GM21447 (cell line): ENCODE results near the gene MEIOSIN.
"Not testable (repeated sequence)": the region's sequence is repeated elsewhere in the genome, so short reads cannot be mapped to it uniquely, and the experiment has no call there.

Source experiments
- ATAC-seq: cut with Tn5 transposase; IDR thresholded peaks from one replicate; pipeline ENCODE4 v1.9.1; 2021; ENCODE audit not compliant: unreplicated experiment

MEIOSIN gene

DNA sequence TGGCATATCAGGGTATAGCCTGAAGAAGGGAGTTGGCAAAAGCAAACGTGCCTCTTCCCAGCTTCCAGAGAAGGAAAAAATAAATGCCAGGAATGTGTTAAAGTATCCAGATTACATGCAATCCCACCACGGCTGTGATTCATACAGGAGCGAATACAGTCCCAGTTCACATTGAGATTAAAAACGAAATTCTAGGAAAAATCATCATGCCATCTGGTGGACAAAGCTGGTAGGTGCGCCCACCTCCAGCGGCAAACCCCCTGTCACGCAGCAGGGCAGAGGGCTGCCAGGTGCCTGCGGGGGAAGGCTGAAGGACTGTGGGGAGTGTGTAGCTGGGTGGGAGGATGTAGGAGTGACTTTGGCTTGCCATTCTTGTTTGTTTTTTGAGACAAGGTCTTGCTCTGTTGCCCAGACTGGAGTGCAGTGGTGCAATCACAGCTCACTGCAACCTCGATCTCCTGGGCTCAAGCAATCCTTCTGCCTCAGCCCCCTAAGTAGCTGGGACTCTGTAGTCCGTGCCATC, 65.8 kb downstream of the MEIOSIN start:
- no peak for ATAC-seq

DNA sequence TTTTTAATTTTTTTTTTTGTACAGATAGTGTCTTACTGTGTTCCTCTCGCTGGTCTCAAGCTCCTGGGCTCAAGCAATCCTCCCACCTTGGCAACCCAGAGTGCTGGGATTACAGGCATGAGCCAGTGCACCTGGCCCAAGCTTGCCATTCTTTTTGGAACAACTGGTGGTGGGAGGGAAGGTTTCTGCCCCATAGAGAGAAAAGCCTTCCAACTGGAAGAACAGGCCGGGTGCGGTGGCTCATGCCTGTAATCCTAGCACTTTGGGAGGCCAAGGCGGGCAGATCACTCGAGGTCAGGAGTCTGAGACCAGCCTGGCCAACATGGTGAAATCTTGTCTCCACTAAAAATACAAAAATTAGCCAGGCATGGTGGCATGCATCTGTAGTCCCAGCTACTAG, 66.3 kb downstream of the MEIOSIN start:
- not testable (repeated sequence) for ATAC-seq

DNA sequence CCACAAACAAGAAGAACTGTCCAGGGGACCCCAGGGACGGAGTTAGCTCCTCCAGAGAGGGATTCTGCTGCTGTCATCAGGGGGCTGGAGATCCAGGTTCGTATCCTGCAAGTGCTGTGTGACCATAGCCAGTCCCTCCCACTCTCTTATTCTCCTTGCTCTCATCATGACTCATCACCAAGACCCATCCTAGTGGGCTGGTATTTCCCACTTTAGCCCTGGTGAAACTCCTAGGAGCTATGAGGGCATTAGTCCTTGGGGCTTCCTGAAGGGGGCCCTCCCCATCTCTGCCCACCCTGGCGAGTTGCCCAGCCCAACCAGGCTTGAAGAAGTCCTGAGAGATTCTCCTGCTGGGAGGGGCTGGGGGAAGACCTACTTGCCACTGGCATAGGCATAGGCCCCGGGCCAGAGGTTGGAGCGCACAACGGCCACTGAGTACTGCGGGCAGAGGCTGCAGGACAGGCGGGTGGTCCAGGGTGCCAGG, 66.9 kb downstream of the MEIOSIN start:
- no peak for ATAC-seq

DNA sequence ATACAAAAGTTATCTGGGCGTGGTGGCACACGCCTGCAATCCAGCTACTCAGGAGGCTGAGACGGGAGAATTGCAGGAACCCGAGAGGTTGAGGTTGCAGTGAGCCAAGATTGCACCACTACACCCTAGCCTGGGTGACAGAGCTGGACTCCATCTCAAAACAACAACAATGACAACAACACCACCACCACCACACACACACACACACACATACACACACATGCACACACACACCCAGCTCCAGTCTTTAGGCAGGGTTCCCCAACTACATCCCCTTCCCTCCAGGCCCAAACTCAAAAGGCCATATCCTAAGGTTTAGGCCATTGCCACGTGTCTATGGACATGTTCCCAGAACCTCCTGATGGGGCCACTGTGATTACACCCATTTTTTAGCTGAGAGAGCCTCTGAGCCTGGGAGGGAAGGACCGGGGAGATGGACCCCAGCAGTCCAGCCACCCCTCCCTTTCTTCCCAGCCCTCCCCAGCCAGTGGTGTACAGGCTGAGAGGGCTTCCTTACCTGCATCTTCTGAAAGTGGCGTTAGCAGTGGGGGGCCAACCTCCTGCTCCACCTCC, 68.5 kb downstream of the MEIOSIN start:
- ATAC-seq = no peak

DNA sequence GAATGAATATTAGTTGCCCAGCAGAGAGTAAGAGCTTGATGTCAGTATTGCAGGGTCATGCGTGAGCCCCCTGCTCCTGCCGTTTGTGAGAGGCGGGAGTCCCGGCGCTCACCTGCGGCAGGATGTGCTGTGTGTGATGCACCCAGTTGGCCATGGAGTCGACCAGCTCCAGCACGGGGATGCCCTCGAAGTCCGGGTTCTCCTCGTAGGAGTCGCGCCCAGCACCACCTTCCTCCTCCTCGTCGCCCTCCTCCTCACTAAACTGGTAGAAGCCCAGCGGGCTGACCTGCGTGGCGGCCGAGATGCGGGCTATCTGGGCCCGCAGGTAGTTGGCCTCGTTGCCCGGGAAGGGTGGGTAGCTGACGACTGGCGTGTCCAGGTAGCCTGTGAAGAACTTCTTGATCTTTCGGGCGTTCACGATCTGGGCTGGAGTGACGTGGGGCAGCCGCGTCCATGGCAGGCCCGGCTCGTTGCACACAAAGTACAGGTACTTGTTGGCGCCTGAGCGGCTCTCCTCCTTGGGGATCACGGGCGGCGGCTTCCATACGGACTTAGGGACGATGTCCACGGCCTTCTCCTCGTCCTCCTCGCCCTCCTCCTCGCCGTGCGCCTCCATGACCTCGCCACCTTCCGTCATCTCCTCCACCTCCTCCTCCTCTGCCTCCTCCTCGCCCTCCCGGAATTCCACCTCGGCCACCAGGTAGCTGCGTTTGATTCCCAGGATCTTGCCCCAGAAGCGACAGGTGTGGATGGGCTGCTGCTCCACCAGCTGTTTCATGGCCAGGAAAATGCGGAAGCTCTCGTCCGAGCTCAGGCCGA, 71.1 kb downstream of the MEIOSIN start:
- ATAC-seq = no peak

DNA sequence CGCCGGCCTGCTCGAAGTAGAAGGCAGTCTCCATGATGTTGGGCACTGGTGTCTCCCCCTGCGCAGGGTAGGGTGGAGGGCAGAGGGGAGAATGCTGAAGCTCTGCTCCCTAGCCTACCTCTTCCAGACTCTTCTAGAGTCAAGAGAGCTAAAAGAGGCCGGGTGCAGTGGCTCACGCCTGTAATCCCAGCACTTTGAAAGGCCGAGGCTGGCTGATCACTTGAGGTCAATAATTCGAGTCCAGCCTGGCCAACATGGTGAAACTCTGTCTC, 71.7 kb downstream of the MEIOSIN start:
- no peak for ATAC-seq

DNA sequence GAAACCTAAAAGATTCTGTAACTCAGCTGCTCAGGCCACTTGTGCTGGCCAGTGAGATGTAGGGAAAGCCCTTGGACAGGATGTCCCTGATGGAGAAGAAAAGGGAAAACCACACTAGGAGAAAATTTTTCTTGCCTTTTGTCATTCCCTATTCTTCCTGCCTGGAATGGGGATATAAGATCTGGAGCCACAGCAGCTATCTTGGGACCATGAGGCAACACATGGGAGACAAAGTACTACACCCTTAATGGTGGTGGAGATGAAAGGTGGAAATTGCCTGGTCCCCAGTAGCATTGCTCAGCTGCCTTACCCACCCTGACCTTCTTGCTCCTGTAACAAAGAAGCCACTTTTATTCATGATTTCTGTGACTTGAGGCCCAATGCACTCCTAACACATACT, 72.5 kb downstream of the MEIOSIN start:
- ATAC-seq = no peak

DNA sequence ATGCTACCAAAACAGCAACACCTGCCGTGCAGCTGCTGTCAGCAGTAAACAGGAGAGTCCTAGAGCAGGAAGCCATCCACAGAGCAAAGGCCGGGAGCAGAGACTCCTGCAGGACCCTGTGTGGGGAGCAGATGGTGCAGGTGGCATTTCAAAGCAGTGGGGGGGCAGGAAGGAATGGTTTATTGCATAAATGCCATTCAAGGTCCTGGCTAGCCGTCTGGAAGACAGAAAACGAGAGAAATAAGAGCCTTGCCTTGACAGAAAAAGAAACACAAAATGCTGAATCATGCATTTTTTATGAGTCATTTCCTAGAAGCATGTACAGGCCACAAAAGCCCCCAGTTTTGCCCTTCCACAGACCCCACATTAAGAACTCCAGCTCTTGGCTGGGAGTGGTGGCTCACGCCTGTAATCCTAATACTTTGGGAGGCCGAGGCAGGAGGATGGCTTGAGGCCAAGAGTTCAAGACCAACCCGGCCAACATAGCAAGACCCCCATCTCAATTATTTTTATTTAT, 76.5 kb downstream of the MEIOSIN start:
- ATAC-seq = no peak

DNA sequence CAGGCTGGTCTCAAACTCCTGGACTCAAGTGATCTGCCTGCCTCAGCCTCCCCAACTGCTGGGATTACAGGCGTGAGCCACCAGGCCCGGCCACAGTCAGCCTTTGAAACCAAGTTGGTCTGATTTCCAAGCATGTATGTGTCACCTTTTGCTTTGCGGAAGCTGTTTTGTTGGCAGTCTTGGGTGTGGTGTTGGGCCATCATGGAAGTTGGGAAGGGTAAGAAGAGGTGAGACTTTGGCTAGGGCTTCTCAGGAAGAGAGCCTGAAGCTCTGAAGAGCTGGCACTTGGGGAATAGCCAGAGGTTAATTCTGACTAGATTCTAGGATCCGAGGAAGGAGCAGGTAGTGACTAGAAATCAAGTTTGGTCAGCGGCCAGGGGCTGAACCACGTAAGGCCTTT, 79.1 kb downstream of the MEIOSIN start:
- no peak for ATAC-seq
